SU-DHL-6 (cell line): ENCODE results near the gene GABPB1.

Experiments used
- H2AFZ ChIP-seq: fragments of 200-600 bp; sonication (generic); 2 replicates; pipeline ENCODE4 v1.6.1; 2014; ENCODE audit warnings: low read depth, mild to moderate bottlenecking, moderate library complexity, mixed read lengths, antibody characterized with exemption, low read length; ENCODE audit not compliant: severe bottlenecking
- H3F3A ChIP-seq: fragments of 200-600 bp; shearing (Covaris generic); 2 replicates; pipeline ENCODE4 v1.6.0; 2016; ENCODE audit warnings: antibody characterized with exemption, mild to moderate bottlenecking; ENCODE audit not compliant: insufficient read depth
- H3K27ac ChIP-seq: fragments of 200-600 bp; sonication (generic); 2 replicates; pipeline ENCODE4 v1.5.1; 2016; ENCODE audit warnings: low read depth, mild to moderate bottlenecking, low read length, moderate library complexity, mixed read lengths
- H3K27me3 ChIP-seq: fragments of 200-600 bp; sonication (generic), shearing (Covaris generic); 2 replicates; pipeline ENCODE4 v1.6.0; 2014; ENCODE audit warnings: mild to moderate bottlenecking, low read length
- H3K36me3 ChIP-seq: fragments of 200-600 bp; sonication (generic); 2 replicates; pipeline ENCODE4 v1.6.1; 2014; ENCODE audit warnings: mild to moderate bottlenecking, low read length, mixed read lengths
- H3K4me2 ChIP-seq: fragments of 300-600, 200-600 bp; shearing (Covaris generic), sonication (generic); 2 replicates; pipeline ENCODE4 v1.6.0; 2014; ENCODE audit warnings: low read length, low read depth, mild to moderate bottlenecking; ENCODE audit not compliant: poor library complexity, severe bottlenecking
- H3K4me3 ChIP-seq: fragments of 200-600 bp; sonication (generic); 2 replicates; pipeline ENCODE4 v1.5.1; 2014; ENCODE audit warnings: antibody characterized with exemption, low read length, mild to moderate bottlenecking, mixed read lengths; ENCODE audit not compliant: insufficient read depth, poor library complexity, severe bottlenecking
- H3K79me2 ChIP-seq: fragments of 200-600 bp; sonication (generic); 2 replicates; pipeline ENCODE4 v1.6.1; 2014; ENCODE audit warnings: mild to moderate bottlenecking, low read length, moderate library complexity; ENCODE audit not compliant: insufficient read depth
- H3K9ac ChIP-seq: fragments of 200-600 bp; sonication (generic); 2 replicates; pipeline ENCODE4 v1.7.0; 2014; ENCODE audit warnings: mild to moderate bottlenecking, low read length
- H3K9me2 ChIP-seq: fragments of 200-600 bp; sonication (generic); replicated peaks from 2 replicates; pipeline ENCODE4 v1.6.1; 2014; ENCODE audit warnings: low read length; ENCODE audit not compliant: insufficient read depth
- H3K9me3 ChIP-seq: fragments of 200-600 bp; sonication (generic); 2 replicates; pipeline ENCODE4 v1.6.1; 2014; ENCODE audit warnings: low read length, mixed read lengths; ENCODE audit not compliant: insufficient read depth
- H4K20me1 ChIP-seq: fragments of 200-600 bp; sonication (generic); 2 replicates; pipeline ENCODE4 v1.6.1; 2014; ENCODE audit warnings: low read depth, mild to moderate bottlenecking, antibody characterized with exemption, low read length, moderate library complexity, mixed read lengths
- EZH2phosphoT487 ChIP-seq: fragments of 200-600 bp; sonication (generic), shearing (Covaris generic); conservative IDR thresholded peaks from 2 replicates; pipeline ENCODE4 v1.6.1; 2018; ENCODE audit warnings: mild to moderate bottlenecking, antibody characterized with exemption, low read length, moderate library complexity, mixed read lengths
- TF ChIP-seq, protein P1 (sequence below): fragments of 200-600 bp; sonication (generic); IDR thresholded peaks from one replicate; pipeline ENCODE4 v1.5.1; 2017; ENCODE audit warnings: antibody characterized with exemption, mild to moderate bottlenecking, low read length, moderate library complexity; ENCODE audit not compliant: insufficient read depth, poor library complexity, severe bottlenecking

The GABPB1 gene

DNA sequence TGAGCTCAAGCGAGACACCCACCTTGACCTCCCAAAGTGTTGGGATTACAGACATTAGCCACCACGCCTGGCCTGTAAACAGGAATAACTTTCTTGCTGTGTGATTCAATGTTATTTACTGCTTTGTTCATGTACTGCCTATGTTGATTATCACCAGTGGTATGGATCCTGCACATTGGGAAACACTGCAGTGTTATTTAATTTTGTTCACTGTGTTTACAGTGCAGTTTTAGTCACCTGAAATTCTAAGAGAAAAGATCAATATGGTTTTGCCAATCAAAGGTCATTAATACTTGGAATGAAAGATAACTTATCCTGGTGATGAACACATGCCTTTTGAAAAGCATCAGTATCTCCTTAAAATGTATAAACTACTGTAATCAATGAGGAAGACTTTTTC, 8.6 kb upstream of the GABPB1 start:
- H3K4me3 ChIP-seq, result no peak overlapping the region

DNA sequence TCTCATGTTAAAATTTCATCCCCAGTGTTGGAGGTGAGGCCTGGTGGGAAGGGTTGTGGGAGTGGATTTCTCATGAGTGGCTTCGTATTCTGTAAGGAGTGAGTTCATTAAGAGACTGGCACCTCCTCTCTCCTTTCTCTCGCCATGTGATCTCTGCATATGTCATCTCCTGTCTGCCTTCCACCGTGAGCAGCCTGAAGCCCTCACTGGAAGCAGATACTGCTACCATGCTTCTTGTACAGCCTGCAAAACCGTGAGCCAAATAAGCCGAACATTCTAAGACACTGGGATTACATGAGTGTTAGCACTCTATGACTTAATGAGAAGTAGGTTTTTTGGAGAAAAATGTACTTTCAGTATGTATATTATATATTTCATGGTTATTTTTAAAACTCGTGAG, 6.8 kb upstream of the GABPB1 start:
- no peak overlapping the region for H3K4me3 ChIP-seq
- peaks cover 38% of the 10 kb centered on the region for H3K36me3 ChIP-seq
- H2AFZ ChIP-seq, result no peak overlapping the region
- peaks cover 45% of the 10 kb centered on the region for H3K79me2 ChIP-seq
- no peak overlapping the region for H3K27ac ChIP-seq
- H4K20me1 ChIP-seq, result no peaks in the 10 kb centered on the region
- no peak overlapping the region for H3K4me2 ChIP-seq
- no peaks in the 10 kb centered on the region for H3K9me3 ChIP-seq
- TF ChIP-seq, protein P1, sequence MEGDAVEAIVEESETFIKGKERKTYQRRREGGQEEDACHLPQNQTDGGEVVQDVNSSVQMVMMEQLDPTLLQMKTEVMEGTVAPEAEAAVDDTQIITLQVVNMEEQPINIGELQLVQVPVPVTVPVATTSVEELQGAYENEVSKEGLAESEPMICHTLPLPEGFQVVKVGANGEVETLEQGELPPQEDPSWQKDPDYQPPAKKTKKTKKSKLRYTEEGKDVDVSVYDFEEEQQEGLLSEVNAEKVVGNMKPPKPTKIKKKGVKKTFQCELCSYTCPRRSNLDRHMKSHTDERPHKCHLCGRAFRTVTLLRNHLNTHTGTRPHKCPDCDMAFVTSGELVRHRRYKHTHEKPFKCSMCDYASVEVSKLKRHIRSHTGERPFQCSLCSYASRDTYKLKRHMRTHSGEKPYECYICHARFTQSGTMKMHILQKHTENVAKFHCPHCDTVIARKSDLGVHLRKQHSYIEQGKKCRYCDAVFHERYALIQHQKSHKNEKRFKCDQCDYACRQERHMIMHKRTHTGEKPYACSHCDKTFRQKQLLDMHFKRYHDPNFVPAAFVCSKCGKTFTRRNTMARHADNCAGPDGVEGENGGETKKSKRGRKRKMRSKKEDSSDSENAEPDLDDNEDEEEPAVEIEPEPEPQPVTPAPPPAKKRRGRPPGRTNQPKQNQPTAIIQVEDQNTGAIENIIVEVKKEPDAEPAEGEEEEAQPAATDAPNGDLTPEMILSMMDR, result no peak
- no peak for TF ChIP-seq EZH2phosphoT487
- no peaks in the 10 kb centered on the region for H3K27me3 ChIP-seq
- H3K9ac ChIP-seq, result no peak overlapping the region
- H3F3A ChIP-seq, result peaks cover 8% of the 10 kb centered on the region; the same call in 1 of the 2 replicates
- H3K9me2 ChIP-seq, result no peaks in the 10 kb centered on the region

More for the DNA sequence above, 8.6 kb upstream of the GABPB1 start:
- H3F3A ChIP-seq, result peaks cover 4% of the 10 kb centered on the region; the same call in 1 of the 2 replicates
- no peaks in the 10 kb centered on the region for H3K9me2 ChIP-seq
- TF ChIP-seq EZH2phosphoT487, result no peak
- TF ChIP-seq, protein P1, result no peak
- no peak overlapping the region for H2AFZ ChIP-seq
- H3K36me3 ChIP-seq, result peaks cover 35% of the 10 kb centered on the region; the same call in 1 of the 2 replicates
- H3K9me3 ChIP-seq, result no peaks in the 10 kb centered on the region
- H3K79me2 ChIP-seq, result peaks cover 27% of the 10 kb centered on the region; the same call in 1 of the 2 replicates
- H4K20me1 ChIP-seq, result no peaks in the 10 kb centered on the region
- H3K27me3 ChIP-seq, result no peaks in the 10 kb centered on the region
- no peak overlapping the region for H3K4me2 ChIP-seq
- no peak overlapping the region for H3K27ac ChIP-seq
- no peak overlapping the region for H3K9ac ChIP-seq

DNA sequence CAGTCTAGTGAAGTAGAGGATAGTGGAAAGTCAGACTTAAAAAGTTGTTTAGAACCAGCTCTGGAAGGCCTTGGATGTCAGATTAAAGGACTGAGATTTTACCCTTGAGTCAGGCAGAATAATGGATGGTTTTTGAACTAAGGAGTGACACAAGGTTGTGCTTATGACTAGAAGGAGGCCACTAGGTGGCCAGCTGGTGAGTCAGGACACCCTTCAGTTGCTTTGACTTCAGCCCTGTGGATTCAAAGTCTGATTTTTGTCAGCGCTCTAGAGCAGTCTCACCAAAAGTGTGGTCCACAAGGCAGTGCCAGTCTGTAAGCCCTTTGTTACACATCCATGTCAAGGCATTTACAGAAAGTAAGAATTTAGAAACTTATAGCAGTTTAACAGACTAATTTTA, 3.8 kb upstream of the GABPB1 start:
- H3K27me3 ChIP-seq, result no peaks in the 10 kb centered on the region
- no peaks in the 10 kb centered on the region for H3K9me2 ChIP-seq
- H3F3A ChIP-seq, result peaks cover 11% of the 10 kb centered on the region; the same call in 1 of the 2 replicates
- no peak overlapping the region for H3K9ac ChIP-seq
- no peaks in the 10 kb centered on the region for H4K20me1 ChIP-seq
- peaks cover 74% of the 10 kb centered on the region for H3K79me2 ChIP-seq
- TF ChIP-seq EZH2phosphoT487, result no peak
- TF ChIP-seq, protein P1, result no peak
- H3K4me2 ChIP-seq, result no peak overlapping the region
- no peaks in the 10 kb centered on the region for H3K9me3 ChIP-seq
- no peak overlapping the region for H3K27ac ChIP-seq
- no peak overlapping the region for H2AFZ ChIP-seq
- H3K4me3 ChIP-seq, result no peak overlapping the region
- H3K36me3 ChIP-seq, result peaks cover 31% of the 10 kb centered on the region
